B cell (primary cell): ENCODE measurements around the gene MAP3K21. TPM values are rescaled to one million over a fixed set of nuclear protein-coding genes. Genes with fewer than 3 reads are reported as not detected.

Experiments
- ATAC-seq: fragments of 200-7000 bp; cut with Tn5 transposase; one replicate; pipeline ENCODE4 v1.10.0; 2021; ENCODE audit warnings: low read depth, mild to moderate bottlenecking, moderate number of reproducible peaks, moderate library complexity
- CTCF ChIA-PET: fragments of 350-600 bp; sonication (Branson Sonifier 250); formaldehyde crosslinking; loops from one replicate; lab custom pipeline; 2021; ENCODE audit warnings: antibody characterized with exemption, inconsistent platforms; lab: Charles Lee
- POLR2A ChIA-PET: fragments of 350-600 bp; sonication (Branson Sonifier 250); formaldehyde crosslinking; loops from one replicate; lab custom pipeline; 2021; ENCODE audit warnings: antibody characterized with exemption; lab: Charles Lee
- DNase-seq: peaks from one replicate; pipeline ENCODE4 v3.0.0; 2013
- H2AFZ ChIP-seq: 2 replicates; pipeline ENCODE4 v1.6.1; 2012; ENCODE audit warnings: mild to moderate bottlenecking, low read depth, low read length; ENCODE audit not compliant: insufficient read depth, poor library complexity, severe bottlenecking
- H3K27ac ChIP-seq, 2 donors: 1 replicate in 1 of 2; 2 replicates in 1 of 2; pipeline ENCODE4 v1.5.1; 2012 to 2013; ENCODE audit warnings: low read length in 2 of 2, mild to moderate bottlenecking in 2 of 2, moderate library complexity in 1 of 2
- H3K27me3 ChIP-seq, 4 experiments: fragments of 200-600 bp in 1 of 4; sonication (generic) in 1 of 4; replicated peaks in 1 of 4; 1 replicate in 2 of 4; 2 replicates in 2 of 4; pipeline versions ENCODE4 v1.6.1 to v1.7.0; 2013 to 2016; ENCODE audit warnings: low read length in 3 of 4, mild to moderate bottlenecking in 2 of 4, mixed read lengths in 1 of 4, moderate library complexity in 1 of 4; ENCODE audit not compliant: insufficient read depth in 4 of 4, control insufficient read depth in 3 of 4; ENCODE audit errors: control extremely low read depth in 1 of 4
- H3K36me3 ChIP-seq, 2 experiments: replicated peaks in 1 of 2; 1 replicate in 1 of 2; 2 replicates in 1 of 2; pipeline versions ENCODE4 v1.6.1 to v1.7.1; 2013; ENCODE audit warnings: low read length in 1 of 2; ENCODE audit not compliant: insufficient read depth in 2 of 2, control insufficient read depth in 1 of 2; ENCODE audit errors: control extremely low read depth in 1 of 2, extremely low read depth in 1 of 2
- H3K4me1 ChIP-seq, 2 donors: fragments of 200-600 bp in 1 of 2; sonication (generic) in 1 of 2; 1 replicate in 1 of 2; 2 replicates in 1 of 2; pipeline versions ENCODE4 v1.5.1 to v1.6.1; 2013 to 2017; ENCODE audit warnings: low read length in 2 of 2; ENCODE audit not compliant: control insufficient read depth in 2 of 2, insufficient read depth in 2 of 2
- H3K4me2 ChIP-seq: replicated peaks from 2 replicates; pipeline ENCODE3; 2012; ENCODE audit warnings: mild to moderate bottlenecking, low read depth, low read length; ENCODE audit not compliant: poor library complexity, severe bottlenecking
- H3K4me3 ChIP-seq, 5 experiments: fragments of 200-600 bp in 1 of 5; sonication (generic) in 1 of 5; 1 replicate in 3 of 5; 2 replicates in 2 of 5; pipeline versions ENCODE4 v1.5.1 to v1.7.0; 2011 to 2016; ENCODE audit warnings: low read length in 4 of 5, mild to moderate bottlenecking in 4 of 5, low read depth in 2 of 5, control low read depth in 1 of 5, moderate library complexity in 1 of 5; ENCODE audit not compliant: insufficient read depth in 1 of 5; ENCODE audit errors: control extremely low read depth in 1 of 5, extremely low read depth in 1 of 5
- H3K79me2 ChIP-seq: fragments of 200-600 bp; sonication (generic); one replicate; pipeline ENCODE4 v1.6.0; 2016; ENCODE audit warnings: low read length; ENCODE audit not compliant: control insufficient read depth, insufficient read depth
- H3K9ac ChIP-seq: fragments of 200-600 bp; sonication (generic); 2 replicates; pipeline ENCODE4 v1.6.1; 2017; ENCODE audit warnings: mild to moderate bottlenecking, low read length, moderate library complexity
- H3K9me3 ChIP-seq, 3 donors: one replicate each; pipeline versions ENCODE4 v1.6.1 to v1.7.1; 2013; ENCODE audit warnings: low read length in 2 of 3; ENCODE audit not compliant: control insufficient read depth in 2 of 3, insufficient read depth in 1 of 3; ENCODE audit errors: control extremely low read depth in 1 of 3
- H4K20me1 ChIP-seq: 2 replicates; pipeline ENCODE4 v1.6.0; 2012; ENCODE audit warnings: mild to moderate bottlenecking, low read length; ENCODE audit not compliant: insufficient read depth, control insufficient read depth, poor library complexity, severe bottlenecking
- H3K27ac Mint-ChIP-seq: one replicate; pipeline ENCODE4 v1.8.0; 2021; ENCODE audit warnings: mixed read lengths
- H3K27me3 Mint-ChIP-seq: one replicate; pipeline ENCODE4 v1.8.0; 2021; ENCODE audit warnings: mixed read lengths
- H3K4me1 Mint-ChIP-seq: one replicate; pipeline ENCODE4 v1.8.0; 2021; ENCODE audit warnings: mixed read lengths
- H3K4me3 Mint-ChIP-seq: one replicate; pipeline ENCODE4 v1.8.0; 2021; ENCODE audit warnings: mixed read lengths
- H3K9me3 Mint-ChIP-seq: one replicate; pipeline ENCODE4 v1.8.0; 2022; ENCODE audit warnings: mixed read lengths; ENCODE audit not compliant: insufficient read depth
- EZH2 ChIP-seq: IDR thresholded peaks from 2 replicates; pipeline ENCODE4 v1.6.1; 2012; ENCODE audit warnings: borderline replicate concordance, low read depth, mild to moderate bottlenecking, moderate library complexity, low read length; ENCODE audit not compliant: insufficient read depth, poor library complexity, severe bottlenecking
- WGBS: methylation state at CpG from one replicate; pipeline ENCODE4 v1.1.5; 2013; ENCODE audit warnings: missing lambda C conversion rate; ENCODE audit not compliant: insufficient coverage; 5-methylcytosine and 5-hydroxymethylcytosine counted together
- intact Hi-C: fragments of 100-400 bp; cut with micrococcal nuclease; formaldehyde crosslinking; loops from one replicate; pipeline ENCODE4 v1.10.0; 2022
- polyA plus RNA-seq: library from polyadenylated mRNA; depleted of rRNA; stranded (reverse); fragments of >200 nt; gene quantifications from 2 replicates; pipeline ENCODE4 v1.2.3, GENCODE V29; 2012
- total RNA-seq, 2 donors: library from RNA; stranded (reverse); fragments of 120-200 nt in 1 of 2; gene quantifications; 1 replicate in 1 of 2; 2 replicates in 1 of 2; pipeline versions ENCODE4 v1.2.3 to v1.2.4, GENCODE V29; 2013 to 2022
- TF ChIP-seq, protein P1 (sequence below): fragments of 200-600 bp; IDR thresholded peaks from one replicate; pipeline ENCODE4 v1.8.0; 2022; ENCODE audit warnings: antibody characterized with exemption, mild to moderate bottlenecking

The MAP3K21 gene
- total and polyA plus RNA-seq, 2 donors (not counting 1 experiment from before 2014, with no cell fraction given) = 1.5 to 3.7 TPM

DNA sequence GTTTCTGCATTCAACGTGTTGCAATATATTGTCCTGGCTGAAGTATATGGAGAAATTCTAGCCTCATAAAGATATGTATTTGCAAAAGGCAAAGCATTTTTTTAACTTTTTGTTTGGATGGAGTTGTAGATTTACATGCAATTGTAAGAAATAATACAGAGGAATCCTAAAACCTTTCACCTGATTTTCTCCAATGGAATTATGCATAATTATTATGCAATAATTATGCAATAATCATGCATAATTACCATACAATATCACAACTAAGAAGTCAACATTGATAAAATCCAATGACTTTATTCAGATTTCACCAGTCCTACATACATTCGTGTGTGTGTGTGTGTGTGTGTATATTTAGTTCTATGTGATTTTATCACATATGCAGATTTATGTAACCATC is 7.5 kb upstream of the MAP3K21 start:
- Histone ChIP-seq H3K27me3 (peaks cover 0 to 6% (median 0%) of the 10 kb centered on the region in 4 experiments), H3K36me3 (no peaks in the 10 kb centered on the region), H3K9me3 (no peaks in the 10 kb centered on the region), H3K79me2 (no peaks in the 10 kb centered on the region), H3K27ac (no peak overlapping the region), H3K4me1 (no peaks in the 10 kb centered on the region), H2AFZ (no peak overlapping the region), H3K4me2 (no peak overlapping the region), H3K9ac (no peak overlapping the region), H4K20me1 (no peaks in the 10 kb centered on the region), H3K4me3 (no peak overlapping the region)
- TF ChIP-seq EZH2 = no peak
- TF ChIP-seq, protein P1, sequence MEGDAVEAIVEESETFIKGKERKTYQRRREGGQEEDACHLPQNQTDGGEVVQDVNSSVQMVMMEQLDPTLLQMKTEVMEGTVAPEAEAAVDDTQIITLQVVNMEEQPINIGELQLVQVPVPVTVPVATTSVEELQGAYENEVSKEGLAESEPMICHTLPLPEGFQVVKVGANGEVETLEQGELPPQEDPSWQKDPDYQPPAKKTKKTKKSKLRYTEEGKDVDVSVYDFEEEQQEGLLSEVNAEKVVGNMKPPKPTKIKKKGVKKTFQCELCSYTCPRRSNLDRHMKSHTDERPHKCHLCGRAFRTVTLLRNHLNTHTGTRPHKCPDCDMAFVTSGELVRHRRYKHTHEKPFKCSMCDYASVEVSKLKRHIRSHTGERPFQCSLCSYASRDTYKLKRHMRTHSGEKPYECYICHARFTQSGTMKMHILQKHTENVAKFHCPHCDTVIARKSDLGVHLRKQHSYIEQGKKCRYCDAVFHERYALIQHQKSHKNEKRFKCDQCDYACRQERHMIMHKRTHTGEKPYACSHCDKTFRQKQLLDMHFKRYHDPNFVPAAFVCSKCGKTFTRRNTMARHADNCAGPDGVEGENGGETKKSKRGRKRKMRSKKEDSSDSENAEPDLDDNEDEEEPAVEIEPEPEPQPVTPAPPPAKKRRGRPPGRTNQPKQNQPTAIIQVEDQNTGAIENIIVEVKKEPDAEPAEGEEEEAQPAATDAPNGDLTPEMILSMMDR = no peak
- ATAC-seq (no peak), DNase-seq (no peak)
- Mint-ChIP-seq H3K27me3 (peaks cover 27% of the 10 kb centered on the region), H3K4me3 (no peak overlapping the region), H3K4me1 (no peaks in the 10 kb centered on the region), H3K9me3 (no peaks in the 10 kb centered on the region), H3K27ac (no peak overlapping the region)
- intact Hi-C loops = no loop called here
- POLR2A ChIA-PET = no interaction called here
- WGBS = 80% methylated on average over 1 of the region's 2 CpGs
- CTCF ChIA-PET = no interaction called here

DNA sequence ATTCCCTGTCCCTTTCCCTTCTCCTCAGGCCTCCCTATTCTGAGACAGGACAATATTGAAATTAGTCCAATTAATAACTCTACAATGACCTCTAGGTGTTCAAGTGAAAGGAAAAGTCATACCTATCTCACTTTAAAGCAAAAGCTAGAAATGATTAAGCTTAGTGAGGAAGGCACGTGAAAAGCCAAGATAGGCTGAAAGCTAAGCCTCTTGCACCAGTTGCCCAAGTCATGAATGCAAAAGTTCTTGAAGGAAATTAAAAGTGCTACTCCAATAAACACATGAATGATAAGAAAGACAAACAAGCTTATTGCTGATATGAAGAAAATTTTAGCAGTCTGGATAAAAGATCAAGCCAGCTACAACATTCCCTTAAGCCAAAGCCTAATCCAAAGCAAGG is 3.8 kb upstream of the MAP3K21 start:
- ATAC-seq (no peak), DNase-seq (no peak)
- no peak overlapping the region for H3K4me2 ChIP-seq
- no peaks in the 10 kb centered on the region for H3K79me2 ChIP-seq
- WGBS = no CpG with 5 or more reads among the region's 1 CpG
- no peak overlapping the region for H3K4me3 ChIP-seq
- H3K36me3 ChIP-seq = no peaks in the 10 kb centered on the region
- no peak overlapping the region for H2AFZ ChIP-seq
- Mint-ChIP-seq H3K27ac (no peak overlapping the region), H3K9me3 (no peaks in the 10 kb centered on the region), H3K4me3 (no peak overlapping the region), H3K4me1 (peaks cover 7% of the 10 kb centered on the region), H3K27me3 (peaks cover 20% of the 10 kb centered on the region)
- CTCF ChIA-PET = no interaction called here
- TF ChIP-seq, protein P1 = no peak
- no peak for TF ChIP-seq EZH2
- H3K27ac ChIP-seq = no peak overlapping the region
- H3K27me3 ChIP-seq = peaks cover 0 to 7% (median under 1%) of the 10 kb centered on the region in 4 experiments
- H3K4me1 ChIP-seq = peaks cover 7 to 8% of the 10 kb centered on the region in 2 donors
- H3K9me3 ChIP-seq = peaks cover 0 to 1% (median 0%) of the 10 kb centered on the region in 3 donors
- intact Hi-C loops = no loop called here
- POLR2A ChIA-PET = no interaction called here
- no peaks in the 10 kb centered on the region for H4K20me1 ChIP-seq
- H3K9ac ChIP-seq = no peak overlapping the region
